Erythroblast (primary cell): ENCODE measurements around the gene RNF41.
A peak's percentile ranks its signal among the peaks of the same experiment; 100 is the strongest.

Experiments
- DNase-seq, 2 experiments: peaks; one replicate each; lab custom pipeline; 2025; lab: John Stamatoyannopoulos, UW
- GATA1 ChIP-seq: IDR thresholded peaks from 2 replicates; pipeline ENCODE4 v1.6.1; 2011; ENCODE audit warnings: low read depth, mild to moderate bottlenecking, control low read depth, low read length, moderate library complexity
- POLR2A ChIP-seq: IDR thresholded peaks from 2 replicates; pipeline ENCODE4 v1.6.1; 2011; ENCODE audit warnings: mild to moderate bottlenecking, low read length

RNF41 gene

GRCh38 chr12:56234746-56235436 lies 13.2 kb upstream of the RNF41 start:
- peak; percentile 37 to 59 for DNase-seq
- TF ChIP-seq GATA1 (no peak), POLR2A (no peak)

DNA sequence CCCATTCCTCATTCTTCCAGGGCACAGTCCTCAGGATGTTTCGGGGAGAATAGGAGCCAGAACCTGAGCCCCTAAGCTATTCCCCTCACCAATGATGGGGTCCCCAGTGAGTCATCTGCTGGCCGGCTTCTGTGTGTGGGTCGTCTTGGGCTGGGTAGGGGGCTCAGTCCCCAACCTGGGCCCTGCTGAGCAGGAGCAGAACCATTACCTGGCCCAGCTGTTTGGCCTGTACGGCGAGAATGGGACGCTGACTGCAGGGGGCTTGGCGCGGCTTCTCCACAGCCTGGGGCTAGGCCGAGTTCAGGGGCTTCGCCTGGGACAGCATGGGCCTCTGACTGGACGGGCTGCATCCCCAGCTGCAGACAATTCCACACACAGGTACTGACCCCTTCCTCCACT lies 9.5 kb upstream of the RNF41 start:
- no peak for TF ChIP-seq POLR2A
- no peak for TF ChIP-seq GATA1

GRCh38 chr12:56230432-56231183 lies 8.9 kb upstream of the RNF41 start:
- no peak for DNase-seq
- TF ChIP-seq GATA1 = no peak
- peak; percentile 3 for TF ChIP-seq POLR2A

More for the DNA sequence above, 9.5 kb upstream of the RNF41 start:
- DNase-seq = no peak

DNA sequence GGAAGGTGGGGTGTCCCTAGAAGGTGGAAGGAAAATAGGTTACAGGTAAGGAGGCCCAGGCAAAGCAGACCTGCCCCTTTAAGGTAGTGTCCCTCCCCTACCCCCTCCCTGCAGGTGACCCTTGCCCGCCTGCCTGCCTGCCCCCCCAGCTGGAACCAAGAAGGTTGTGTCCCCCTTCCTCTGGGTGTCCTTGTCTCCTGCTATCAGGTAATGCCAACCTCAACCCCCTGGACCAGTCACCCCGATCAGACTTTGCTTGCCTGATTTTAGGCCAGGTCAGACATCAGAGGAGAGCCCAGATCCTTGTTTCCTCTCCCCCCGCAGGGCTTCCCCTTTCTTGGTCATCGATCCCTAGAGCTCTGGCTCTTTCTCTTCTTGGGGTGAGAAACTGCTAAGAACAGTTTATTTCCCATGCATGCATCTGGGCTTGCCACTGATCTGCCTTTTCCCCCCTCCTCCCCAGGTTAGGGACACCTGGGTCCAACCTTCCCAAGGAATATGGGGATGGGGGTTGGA lies 8.3 kb upstream of the RNF41 start, which contains the start of gene SLC39A5:
Gene SLC39A5, plus strand, starts transcription at position 136 of the 516 bp plus-strand sequence. CDS start 1,224 bp downstream, outside the sequence.
- DNase-seq = no peak
- TF ChIP-seq POLR2A = peak; percentile 17
- TF ChIP-seq GATA1 = no peak

GRCh38 chr12:56229082-56229481 lies 7.4 kb upstream of the RNF41 start:
- DNase-seq = no peak
- TF ChIP-seq POLR2A = no peak
- no peak for TF ChIP-seq GATA1

DNA sequence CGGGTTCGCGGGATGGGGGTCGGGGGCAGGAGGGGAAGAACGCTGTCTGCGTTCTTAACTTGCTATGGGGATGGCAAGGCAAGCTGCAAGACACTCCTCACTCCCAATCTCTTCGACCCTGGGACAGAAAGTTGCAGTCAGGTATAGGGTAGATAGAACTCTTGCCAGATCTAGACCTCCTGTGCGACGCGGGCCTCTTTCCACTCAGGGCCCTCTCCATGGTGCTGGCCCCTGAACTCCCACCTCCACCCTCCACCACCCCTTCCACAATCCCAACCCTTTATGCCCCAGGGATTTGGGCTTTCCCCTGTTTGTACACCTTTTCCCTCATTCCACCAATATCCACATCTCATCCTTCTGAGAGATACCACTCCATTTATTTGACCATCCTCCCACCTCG lies 3.2 kb upstream of the RNF41 start:
- TF ChIP-seq GATA1 = no peak
- no peak for TF ChIP-seq POLR2A

GRCh38 chr12:56224102-56224701 lies 2.5 kb upstream of the RNF41 start, which contains the start of gene NABP2:
Gene NABP2, plus strand, starts transcription at chr12:56224342. Its CDS starts 515 bp downstream, at chr12:56224857.
- TF ChIP-seq GATA1 (no peak), POLR2A (peak; percentile 47)
- peak; percentile 95 to 97 for DNase-seq

More for the DNA sequence above, 3.2 kb upstream of the RNF41 start:
- DNase-seq = peak; percentile 30 to 32

DNA sequence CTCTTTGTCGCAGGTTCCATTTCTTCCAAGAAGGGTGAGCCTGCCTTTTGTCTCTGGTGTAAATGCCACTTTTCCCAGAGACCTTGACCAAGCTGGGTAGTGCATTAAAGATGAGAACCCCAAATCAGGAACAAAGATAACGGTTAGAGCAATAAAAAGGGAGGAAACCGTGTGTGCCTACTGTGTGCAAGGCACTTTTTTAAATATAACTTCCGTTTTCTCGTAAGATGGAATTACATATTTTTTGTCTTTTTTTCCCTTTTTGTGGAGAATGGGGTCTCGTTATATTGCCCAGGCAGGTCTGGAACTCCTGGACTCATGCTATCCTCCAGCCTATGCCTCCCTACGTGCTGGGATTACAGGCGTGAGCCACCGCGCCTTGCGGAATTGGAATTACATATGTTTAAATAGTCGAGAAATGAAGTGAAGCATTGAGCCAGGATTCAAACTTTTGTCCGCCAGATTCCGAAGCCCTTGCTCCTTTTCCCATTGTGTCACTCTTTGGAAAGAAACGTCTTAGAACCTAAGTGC lies 1.9 kb upstream of the RNF41 start:
- no peak for TF ChIP-seq GATA1
- no peak for TF ChIP-seq POLR2A
- no peak for DNase-seq

- TF ChIP-seq POLR2A = no peak
- no peak for TF ChIP-seq GATA1
- DNase-seq = no peak
These were observed 791 bp upstream of the RNF41 start for GRCh38 chr12:56222531-56222895.

DNA sequence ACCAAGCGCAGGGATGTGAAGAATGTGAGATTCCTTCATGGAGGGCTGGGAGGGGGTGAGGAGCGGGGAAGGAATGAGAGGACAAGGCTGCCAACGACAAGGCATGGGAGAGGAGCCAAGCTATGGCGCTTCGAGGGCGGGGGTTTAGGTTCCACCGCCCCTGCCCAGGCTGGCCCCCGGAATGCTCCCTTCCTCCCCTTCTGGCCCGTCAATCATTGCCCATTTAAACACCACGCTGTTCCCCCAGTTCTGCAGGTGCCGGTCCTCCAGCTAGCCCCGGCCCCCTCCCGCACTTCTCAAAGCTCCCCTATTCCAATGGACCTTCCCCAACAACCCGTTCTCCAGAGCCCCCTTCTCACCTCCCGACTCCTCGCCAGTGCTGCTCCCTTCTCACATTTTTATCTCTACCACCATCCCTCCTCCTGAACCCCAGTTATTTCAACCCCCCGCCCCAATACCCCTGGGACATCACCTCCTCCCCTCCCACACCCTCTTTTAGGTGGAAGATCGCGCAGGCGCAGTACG lies 428 bp downstream of the RNF41 start:
- TF ChIP-seq GATA1 (no peak), POLR2A (no peak)
- DNase-seq = peak; percentile 59 to 75

- peak; percentile 61 to 79 for DNase-seq
These were observed 1.0 kb downstream of the RNF41 start for GRCh38 chr12:56220611-56221231.

DNA sequence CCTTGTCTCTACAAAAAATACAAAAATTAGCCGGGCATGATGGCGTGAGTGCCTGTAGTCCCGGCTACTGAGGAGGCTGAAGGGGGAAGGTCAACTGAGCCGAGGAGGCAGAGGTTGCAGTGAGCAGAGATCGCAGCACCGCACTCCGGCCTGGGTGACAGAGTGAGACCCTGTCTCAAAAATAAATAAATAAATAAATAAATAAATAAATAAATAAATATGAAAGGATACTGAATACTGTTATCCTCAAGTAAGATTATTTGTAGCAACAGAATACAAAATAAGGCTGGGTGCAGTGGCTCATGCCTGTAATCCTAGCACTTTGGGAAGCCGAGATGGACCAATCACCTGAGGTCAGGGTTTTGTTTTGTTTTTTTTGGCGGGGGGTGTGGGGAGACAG lies 1.9 kb downstream of the RNF41 start:
- TF ChIP-seq GATA1 (no peak), POLR2A (no peak)
- DNase-seq = no peak

More at GRCh38 chr12:56220611-56221231, 1.0 kb downstream of the RNF41 start:
- no peak for TF ChIP-seq GATA1
- TF ChIP-seq POLR2A = no peak

GRCh38 chr12:56216461-56216860 lies 5.3 kb downstream of the RNF41 start:
- TF ChIP-seq POLR2A = no peak
- TF ChIP-seq GATA1 = no peak
- no peak for DNase-seq
